GM18505 (cell line): ENCODE measurements around the gene GXYLT2.
"Not testable (repeated sequence)": the region's sequence is repeated elsewhere in the genome, so short reads cannot be mapped to it uniquely, and the experiment has no call there.

Source experiments
- ATAC-seq: cut with Tn5 transposase; IDR thresholded peaks from one replicate; pipeline ENCODE4 v1.9.1; 2021; ENCODE audit not compliant: unreplicated experiment
- POLR2A ChIP-seq: IDR thresholded peaks from 4 replicates; pipeline ENCODE4 v1.6.1; 2011; ENCODE audit warnings: borderline replicate concordance; ENCODE audit not compliant: insufficient read depth, insufficient read length; ENCODE audit errors: extremely low read depth

The GXYLT2 gene

DNA sequence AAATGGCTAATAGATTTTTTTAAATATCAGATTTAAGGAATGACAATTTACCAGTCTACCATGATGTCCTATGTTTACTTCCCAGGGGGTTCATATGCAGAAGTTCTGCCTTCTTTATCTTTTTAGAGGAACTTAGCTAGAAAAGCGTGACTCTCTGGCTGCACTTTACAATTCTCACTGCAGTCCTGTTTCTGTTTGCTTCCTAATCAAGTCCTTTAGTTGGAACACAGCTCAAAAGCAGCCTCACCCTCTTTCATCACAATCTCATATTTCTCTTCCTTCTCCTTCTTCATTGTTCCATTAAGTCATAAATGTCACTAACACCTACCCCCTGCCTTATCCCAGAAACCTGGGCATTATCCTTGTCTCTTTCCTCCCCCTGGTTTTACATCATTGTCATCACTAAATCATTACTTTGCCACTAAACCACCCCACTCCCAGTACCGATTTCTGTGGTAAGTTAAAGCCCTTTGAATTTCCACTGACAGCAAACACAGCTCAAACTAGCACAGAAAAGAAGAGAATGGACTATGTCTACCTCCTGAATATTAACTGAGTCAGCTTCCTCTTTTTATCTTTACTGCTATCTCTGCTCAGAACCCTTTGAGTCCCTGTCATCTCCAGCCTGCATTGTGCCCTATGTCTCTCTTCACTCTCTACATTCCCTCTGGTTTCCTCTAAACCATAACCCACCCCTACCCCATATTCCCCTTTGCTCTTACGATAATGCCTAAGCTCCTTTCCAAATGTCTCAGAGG lies 94.9 kb downstream of the GXYLT2 start:
- no peak for ATAC-seq
- TF ChIP-seq POLR2A = no peak

DNA sequence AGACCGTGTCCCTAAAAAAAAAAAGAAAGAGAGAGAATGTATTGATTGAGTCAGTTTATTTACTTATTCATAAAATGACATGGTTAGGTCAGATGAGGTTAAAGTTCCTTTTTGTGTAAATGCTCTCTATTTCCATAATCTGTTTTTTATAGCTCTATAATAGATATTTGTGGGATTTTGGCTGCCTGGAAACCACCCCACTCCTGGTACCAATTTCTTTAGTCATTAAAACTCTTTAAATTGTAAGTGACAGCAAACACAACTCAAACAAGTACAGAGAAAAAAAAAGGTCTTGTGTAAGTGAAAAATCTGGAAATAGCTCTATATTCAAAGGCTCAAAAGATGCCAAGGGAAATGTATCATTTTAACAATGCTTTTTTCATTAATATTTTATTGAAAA lies 97.7 kb downstream of the GXYLT2 start:
- ATAC-seq = no peak
- TF ChIP-seq POLR2A = no peak

DNA sequence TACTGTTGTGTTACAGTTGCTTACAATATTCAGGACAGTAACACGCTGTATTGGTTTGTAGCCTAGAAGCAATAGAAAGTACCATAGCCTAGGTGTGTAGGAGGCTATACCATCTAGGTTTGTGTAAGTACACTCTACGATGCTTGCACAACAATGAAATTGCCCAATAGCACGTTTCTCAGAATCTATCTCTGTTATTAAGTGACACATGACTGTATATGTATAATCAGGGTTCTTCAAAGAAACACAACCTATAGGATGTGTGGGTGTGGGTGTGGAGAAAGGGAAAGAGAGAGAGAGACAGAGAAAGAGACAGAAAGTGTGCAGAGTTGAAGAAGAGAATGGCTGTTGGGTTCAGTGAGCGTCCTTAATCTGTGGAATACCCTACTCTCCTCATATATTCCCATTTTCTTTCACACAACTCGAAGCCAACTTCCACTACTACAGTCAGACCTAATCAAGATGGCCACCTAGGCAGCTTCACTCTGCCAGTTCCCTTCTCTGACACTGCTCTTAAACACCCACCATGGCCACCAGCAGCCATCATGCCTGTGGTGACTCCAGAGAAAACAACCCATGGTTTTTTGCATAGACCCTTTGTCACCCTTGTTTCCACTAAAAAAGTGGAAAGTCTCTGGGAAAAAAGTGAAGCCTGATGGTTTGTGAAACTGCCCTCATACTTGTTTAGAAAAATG lies 103.0 kb downstream of the GXYLT2 start:
- no peak for ATAC-seq
- TF ChIP-seq POLR2A = no peak

DNA sequence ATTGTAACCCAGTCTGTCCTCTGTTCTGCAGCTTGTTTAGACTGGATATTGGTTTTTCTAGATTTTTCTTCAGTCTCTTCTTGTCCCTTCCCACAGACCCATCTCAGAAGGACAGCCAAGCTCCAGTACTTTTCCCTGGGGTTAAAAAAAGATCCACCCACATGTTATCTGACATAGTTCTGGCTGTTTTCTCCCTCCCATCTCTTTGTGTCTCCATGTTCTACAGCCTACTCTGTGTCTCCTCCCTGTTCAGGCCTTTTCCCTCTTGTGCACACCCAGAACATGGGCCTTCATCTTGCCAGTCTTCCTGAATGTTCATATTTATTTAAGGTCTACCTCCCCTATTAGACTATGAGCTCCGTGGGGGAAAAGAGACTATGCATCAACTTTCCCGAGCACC lies 103.7 kb downstream of the GXYLT2 start:
- no peak for ATAC-seq

DNA sequence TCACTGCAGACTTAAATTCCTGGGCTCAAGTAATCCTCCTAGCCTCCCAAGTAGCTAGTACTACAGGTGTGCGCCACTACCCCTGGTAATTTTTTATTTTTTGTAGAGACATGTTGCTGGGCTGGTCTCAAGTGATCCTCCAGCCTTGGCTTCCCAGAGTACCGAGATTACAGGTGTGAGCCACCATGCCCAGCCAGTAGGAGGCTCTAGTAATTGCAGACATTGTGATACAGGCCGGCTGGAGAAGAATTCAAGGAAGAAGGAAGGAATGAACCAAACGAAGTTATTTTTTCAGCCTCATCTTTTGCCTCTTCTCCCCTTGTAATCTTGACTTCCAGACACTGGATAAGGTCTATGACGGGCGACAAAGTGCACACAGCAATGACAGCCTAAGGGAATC lies 105.5 kb downstream of the GXYLT2 start:
- no peak for TF ChIP-seq POLR2A
- no peak for ATAC-seq

More for the DNA sequence above, 103.7 kb downstream of the GXYLT2 start:
- TF ChIP-seq POLR2A = no peak

DNA sequence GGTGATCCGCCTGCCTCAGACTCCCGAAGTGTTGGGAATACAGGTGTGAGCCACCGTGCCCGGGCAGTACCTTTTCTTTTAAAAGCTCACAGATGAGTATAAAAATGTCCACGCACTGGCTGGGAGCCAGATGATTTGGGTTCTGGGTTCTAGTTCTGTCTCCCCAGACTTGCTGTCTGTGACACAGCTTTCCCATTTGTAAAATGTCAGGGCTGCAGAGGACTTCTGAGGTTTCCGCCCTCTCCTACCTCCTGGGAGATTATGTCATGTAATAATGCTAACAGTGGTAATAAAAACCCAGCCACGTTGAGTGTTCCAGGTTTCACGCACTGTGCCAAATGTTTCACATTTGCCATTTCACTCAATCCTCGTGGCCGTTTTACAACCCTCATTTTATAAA lies 107.5 kb downstream of the GXYLT2 start:
- ATAC-seq = no peak

DNA sequence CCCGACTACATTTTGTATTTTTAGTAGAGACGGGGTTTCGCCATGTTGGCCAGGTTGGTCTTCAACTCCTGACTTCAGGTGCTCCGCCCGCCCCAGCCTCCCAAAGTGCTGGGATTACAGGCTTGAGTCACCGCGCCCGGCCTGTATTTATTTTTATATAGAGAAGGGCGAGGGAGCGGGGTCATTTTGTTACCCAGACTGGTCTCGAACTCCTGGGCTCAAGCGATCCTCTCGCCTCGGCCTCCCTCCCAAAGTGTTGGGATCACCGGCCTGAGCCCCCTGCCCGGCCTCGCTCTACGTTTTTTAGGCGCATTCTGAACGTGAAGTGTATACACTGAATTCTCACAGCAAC lies 108.3 kb downstream of the GXYLT2 start:
- TF ChIP-seq POLR2A = no peak
- ATAC-seq = no peak

More for the DNA sequence above, 107.5 kb downstream of the GXYLT2 start:
- no peak for TF ChIP-seq POLR2A

DNA sequence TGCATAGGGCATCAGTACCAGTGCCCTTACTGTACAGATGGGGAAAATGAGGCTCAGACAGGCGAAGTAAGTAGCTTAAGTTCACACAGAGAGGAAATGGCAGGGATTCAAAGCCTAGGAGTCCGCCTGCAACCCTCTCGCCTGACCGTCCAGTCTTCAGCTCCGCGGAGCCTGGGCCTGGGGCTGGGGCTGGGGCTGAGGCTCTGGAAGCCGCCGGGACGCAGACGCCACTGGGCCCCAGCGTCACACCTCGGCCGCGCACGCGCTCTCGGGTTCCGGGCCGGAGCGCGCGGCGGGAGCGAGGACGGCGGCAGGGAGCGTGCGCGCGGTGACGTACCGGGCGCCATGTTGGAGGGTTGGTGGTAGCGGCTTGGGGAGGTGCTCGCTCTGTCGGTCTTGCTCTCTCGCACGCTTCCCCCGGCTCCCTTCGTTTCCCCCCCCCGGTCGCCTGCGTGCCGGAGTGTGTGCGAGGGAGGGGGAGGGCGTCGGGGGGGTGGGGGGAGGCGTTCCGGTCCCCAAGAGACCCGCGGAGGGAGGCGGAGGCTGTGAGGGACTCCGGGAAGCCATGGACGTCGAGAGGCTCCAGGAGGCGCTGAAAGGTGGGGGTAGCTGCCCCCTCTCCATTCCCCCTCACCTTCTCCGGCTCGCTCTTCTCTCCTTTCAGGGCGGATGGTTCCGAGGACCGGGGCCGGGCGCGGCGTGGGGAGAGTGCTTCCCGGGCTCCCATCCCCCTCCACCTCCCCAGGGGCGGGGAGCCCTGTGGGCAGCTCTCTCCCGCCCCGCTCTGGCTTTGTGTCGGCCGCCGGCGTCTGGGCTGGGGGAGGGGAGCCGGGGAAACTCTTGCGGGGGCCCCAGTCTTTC lies 108.9 kb downstream of the GXYLT2 start, which contains the start of gene PPP4R2:
TSS of gene PPP4R2 (plus strand) at position 339 of the 861 bp plus-strand sequence. CDS start at position 566, 227 bp downstream.
- ATAC-seq = peak; percentile 94
- TF ChIP-seq POLR2A = peak; percentile 97

DNA sequence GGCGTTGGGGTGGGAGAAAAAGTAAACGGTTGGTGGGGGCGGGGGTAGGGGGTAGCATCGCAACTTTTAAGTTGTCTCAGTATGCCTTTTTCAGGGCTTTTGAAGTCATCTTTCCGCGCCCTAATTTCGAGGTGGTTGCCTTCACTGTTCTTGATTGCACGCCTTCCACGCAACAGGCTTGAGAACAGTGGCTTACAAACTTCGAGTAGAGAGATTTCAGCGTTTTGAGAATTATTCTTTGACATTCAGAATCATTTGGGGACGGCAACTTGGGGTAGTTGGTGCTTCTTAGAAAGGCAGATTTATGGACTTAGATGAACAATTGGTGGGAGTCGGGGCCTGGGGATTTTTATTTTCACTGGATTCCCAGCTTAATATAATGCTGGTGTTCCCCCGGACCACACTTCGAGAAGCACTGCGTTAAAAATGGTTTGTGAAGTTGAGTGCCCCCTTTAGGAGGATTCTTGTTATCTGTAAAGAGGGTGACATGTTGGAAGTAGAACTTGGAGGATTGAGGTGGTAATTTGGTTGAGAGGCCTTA lies 109.6 kb downstream of the GXYLT2 start:
- ATAC-seq = no peak
- TF ChIP-seq POLR2A = no peak

DNA sequence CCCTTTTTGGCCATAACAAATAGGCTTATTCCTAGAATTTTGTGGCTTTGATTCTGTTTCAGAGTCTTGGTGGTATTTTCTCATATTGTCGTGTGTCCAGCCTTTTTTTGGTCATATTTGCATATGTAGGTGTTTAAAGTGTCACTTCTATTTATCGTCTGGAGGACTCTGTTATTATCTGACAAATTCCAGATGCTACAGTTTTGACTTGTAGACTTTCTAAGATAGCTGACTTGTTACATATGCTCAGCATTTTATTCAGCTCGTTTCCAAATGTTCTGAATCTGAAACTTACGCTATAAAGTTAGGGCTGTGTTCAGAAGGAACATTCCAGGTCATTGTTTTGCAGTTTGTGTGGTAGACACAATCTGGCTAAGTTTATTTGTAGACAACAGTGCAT lies 110.6 kb downstream of the GXYLT2 start:
- no peak for TF ChIP-seq POLR2A
- ATAC-seq = no peak

DNA sequence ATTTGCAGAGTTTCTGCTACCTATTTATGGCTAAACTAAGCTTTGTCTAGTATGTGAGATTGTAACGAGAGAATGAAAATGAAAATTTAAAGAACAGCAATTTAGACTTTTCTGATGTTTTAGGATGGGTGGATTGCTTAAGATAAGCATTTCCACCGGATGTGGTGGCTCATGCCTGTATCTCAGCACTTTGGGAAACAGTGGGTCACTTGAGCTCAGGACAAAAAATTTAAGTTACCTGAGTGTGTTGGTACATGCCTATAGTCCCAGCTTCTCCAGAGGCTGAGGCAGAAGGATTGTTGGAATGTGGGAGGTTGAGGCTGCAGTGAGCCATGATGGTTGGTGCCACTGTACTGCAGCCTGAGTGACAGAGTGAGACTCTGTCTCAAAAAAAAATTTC lies 112.1 kb downstream of the GXYLT2 start:
- ATAC-seq = no peak

DNA sequence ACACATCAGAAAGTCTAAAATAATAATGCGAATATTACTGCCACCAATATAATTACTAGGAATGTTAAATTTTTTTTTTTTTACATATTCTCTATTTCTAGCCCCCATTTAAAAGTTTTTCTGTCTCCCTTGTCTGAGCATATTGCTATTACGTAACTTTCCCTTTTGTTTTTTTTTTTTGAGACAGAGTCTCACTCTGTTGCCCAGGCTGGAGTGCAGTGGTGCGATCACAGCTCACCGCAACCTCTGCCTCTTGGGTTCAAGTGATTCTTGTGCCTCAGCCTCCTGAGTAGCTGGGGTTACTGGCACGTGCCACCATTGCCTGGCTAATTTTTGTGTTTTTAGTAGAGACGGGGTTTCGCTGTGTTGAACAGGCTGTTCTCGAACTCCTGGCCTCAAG lies 115.2 kb downstream of the GXYLT2 start:
- ATAC-seq = not testable (repeated sequence)

More for the DNA sequence above, 112.1 kb downstream of the GXYLT2 start:
- TF ChIP-seq POLR2A = no peak

DNA sequence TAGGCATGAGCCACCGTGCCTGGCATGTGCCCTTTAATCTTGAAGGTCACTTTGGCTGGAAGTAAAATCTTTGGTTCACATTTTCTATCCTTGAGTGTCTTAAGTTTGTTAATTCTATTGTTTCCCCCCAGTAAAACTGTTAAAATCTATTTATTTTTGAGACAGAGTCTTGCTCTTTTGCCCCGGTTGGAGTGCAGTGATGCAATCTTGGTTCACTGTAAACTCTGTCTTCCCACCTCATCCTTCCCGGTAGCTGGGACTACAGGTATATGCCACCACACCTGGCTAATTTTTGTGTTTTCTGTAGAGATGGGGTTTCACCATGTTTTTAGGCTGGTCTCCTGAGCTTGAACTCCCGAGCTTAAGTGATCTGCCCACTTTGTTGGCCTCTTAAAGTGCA lies 116.5 kb downstream of the GXYLT2 start:
- TF ChIP-seq POLR2A = no peak
- ATAC-seq = no peak
